H9 (cell line): ENCODE data around the gene SGSM2. TPM values are rescaled to one million over a fixed set of nuclear protein-coding genes. Genes with fewer than 3 reads are reported as not detected.

ENCODE experiments used
- DNase-seq: peaks from one replicate; pipeline ENCODE4 v3.0.0-alpha.2; 2017
- H2AFZ ChIP-seq: one replicate; pipeline ENCODE4 v1.6.1; 2013; ENCODE audit warnings: mild to moderate bottlenecking, low read length, control low read depth, moderate library complexity
- H2AK5ac ChIP-seq: 2 replicates; pipeline ENCODE4 v1.6.1; 2013; ENCODE audit warnings: low read length, control low read depth, mixed read lengths; ENCODE audit not compliant: insufficient read length
- H2BK120ac ChIP-seq: one replicate; pipeline ENCODE4 v1.6.1; 2013; ENCODE audit warnings: low read depth, mild to moderate bottlenecking, low read length, control low read depth, inconsistent platforms; ENCODE audit not compliant: poor library complexity, severe bottlenecking
- H2BK12ac ChIP-seq: 2 replicates; pipeline ENCODE4 v1.6.1; 2013; ENCODE audit warnings: low read length, control low read depth, mixed read lengths, low read depth; ENCODE audit not compliant: insufficient read length
- H2BK15ac ChIP-seq: 2 replicates; pipeline ENCODE4 v1.6.1; 2013; ENCODE audit warnings: low read depth, low read length, control low read depth
- H2BK20ac ChIP-seq: one replicate; pipeline ENCODE4 v1.6.1; 2013; ENCODE audit warnings: low read depth, mild to moderate bottlenecking, low read length, control low read depth, inconsistent platforms; ENCODE audit not compliant: poor library complexity, severe bottlenecking
- H2BK5ac ChIP-seq: 2 replicates; pipeline ENCODE4 v1.6.1; 2013; ENCODE audit warnings: low read length, control low read depth, mixed read lengths; ENCODE audit not compliant: insufficient read length
- H3K14ac ChIP-seq: 2 replicates; pipeline ENCODE4 v1.6.1; 2013; ENCODE audit warnings: low read length, control low read depth; ENCODE audit not compliant: insufficient read depth
- H3K18ac ChIP-seq: 2 replicates; pipeline ENCODE4 v1.6.1; 2013; ENCODE audit warnings: low read depth, mild to moderate bottlenecking, mixed read lengths, low read length, control low read depth; ENCODE audit not compliant: insufficient read length
- H3K23ac ChIP-seq: 2 replicates; pipeline ENCODE4 v1.6.1; 2013; ENCODE audit warnings: low read length, control low read depth, mixed read lengths, low read depth; ENCODE audit not compliant: insufficient read length
- H3K23me2 ChIP-seq: 2 replicates; pipeline ENCODE4 v1.6.1; 2013; ENCODE audit warnings: low read depth, mild to moderate bottlenecking, mixed read lengths, low read length, control low read depth; ENCODE audit not compliant: insufficient read length, poor library complexity, severe bottlenecking
- H3K27ac ChIP-seq: 2 replicates; pipeline ENCODE4 v1.5.1; 2013; ENCODE audit warnings: low read length, control low read depth, mixed read lengths, low read depth; ENCODE audit not compliant: insufficient read length
- H3K27me3 ChIP-seq: 2 replicates; pipeline ENCODE4 v1.6.1; 2013; ENCODE audit warnings: low read length, control low read depth, inconsistent platforms; ENCODE audit not compliant: insufficient read depth
- H3K4ac ChIP-seq: 2 replicates; pipeline ENCODE4 v1.6.1; 2013; ENCODE audit warnings: low read depth, mild to moderate bottlenecking, control low read depth, inconsistent platforms, low read length, moderate library complexity
- H3K4me1 ChIP-seq: 2 replicates; pipeline ENCODE4 v1.6.1; 2013; ENCODE audit warnings: low read length, control low read depth, inconsistent platforms; ENCODE audit not compliant: insufficient read depth
- H3K4me2 ChIP-seq: 2 replicates; pipeline ENCODE4 v1.6.1; 2013; ENCODE audit warnings: low read length, control low read depth, mixed read lengths; ENCODE audit not compliant: insufficient read length, insufficient read depth
- H3K56ac ChIP-seq: 2 replicates; pipeline ENCODE4 v1.6.1; 2013; ENCODE audit warnings: low read depth, mild to moderate bottlenecking, mixed read lengths, low read length, control low read depth; ENCODE audit not compliant: insufficient read length
- H3K79me1 ChIP-seq: 2 replicates; pipeline ENCODE4 v1.6.1; 2013; ENCODE audit warnings: low read depth, mild to moderate bottlenecking, moderate library complexity, low read length, control low read depth, inconsistent platforms; ENCODE audit not compliant: insufficient read depth, poor library complexity, severe bottlenecking
- H3K79me2 ChIP-seq: 2 replicates; pipeline ENCODE4 v1.6.1; 2013; ENCODE audit warnings: low read length, control low read depth, inconsistent platforms; ENCODE audit not compliant: insufficient read depth
- H3K9ac ChIP-seq: 2 replicates; pipeline ENCODE4 v1.6.1; 2013; ENCODE audit warnings: low read length, control low read depth, mixed read lengths; ENCODE audit not compliant: insufficient read length; ENCODE audit errors: extremely low read depth
- H3K9me3 ChIP-seq: one replicate; pipeline ENCODE4 v1.6.1; 2013; ENCODE audit warnings: low read depth, low read length, inconsistent platforms; ENCODE audit not compliant: control insufficient read depth
- H3T11ph ChIP-seq: one replicate; pipeline ENCODE4 v1.6.1; 2013; ENCODE audit warnings: mild to moderate bottlenecking, low read length, control low read depth, inconsistent platforms
- H4K20me1 ChIP-seq: one replicate; pipeline ENCODE4 v1.6.1; 2013; ENCODE audit not compliant: control insufficient read depth, insufficient read length, insufficient read depth
- H4K5ac ChIP-seq: 2 replicates; pipeline ENCODE4 v1.6.1; 2013; ENCODE audit warnings: low read depth, mild to moderate bottlenecking, mixed read lengths, low read length, control low read depth; ENCODE audit not compliant: insufficient read length
- H4K8ac ChIP-seq: replicated peaks from 2 replicates; pipeline ENCODE4 v1.6.1; 2013; ENCODE audit warnings: low read length, control low read depth, mixed read lengths, low read depth; ENCODE audit not compliant: insufficient read length
- H4K91ac ChIP-seq: 2 replicates; pipeline ENCODE4 v1.6.1; 2013; ENCODE audit warnings: low read depth, mild to moderate bottlenecking, moderate library complexity, mixed read lengths, low read length, control low read depth; ENCODE audit not compliant: insufficient read length
- H3K27ac Mint-ChIP-seq, 3 experiments: 2 replicates in 2 of 3; 3 replicates in 1 of 3; pipeline ENCODE4 v1.8.0; 2020 to 2021; ENCODE audit warnings: mixed read lengths in 3 of 3, mild to moderate bottlenecking in 1 of 3, moderate library complexity in 1 of 3
- H3K27me3 Mint-ChIP-seq: 2 replicates; pipeline ENCODE4 v1.8.0; 2021; ENCODE audit warnings: low read depth, mild to moderate bottlenecking, moderate library complexity, mixed read lengths
- H3K36me3 Mint-ChIP-seq, 3 experiments: 2 replicates in 2 of 3; 3 replicates in 1 of 3; pipeline ENCODE4 v1.8.0; 2020 to 2021; ENCODE audit warnings: low read depth in 3 of 3, mixed read lengths in 3 of 3; ENCODE audit not compliant: insufficient read depth in 1 of 3
- H3K4me1 Mint-ChIP-seq, 2 experiments: 2 replicates each; pipeline ENCODE4 v1.8.0; 2020; ENCODE audit warnings: mixed read lengths in 2 of 2
- H3K4me3 Mint-ChIP-seq, 2 experiments: 2 replicates in 1 of 2; 3 replicates in 1 of 2; pipeline ENCODE4 v1.8.0; 2020 to 2021; ENCODE audit warnings: mild to moderate bottlenecking in 2 of 2, mixed read lengths in 2 of 2, moderate library complexity in 1 of 2
- H3K9me3 Mint-ChIP-seq, 2 experiments: 2 replicates in 1 of 2; 3 replicates in 1 of 2; pipeline ENCODE4 v1.8.0; 2020; ENCODE audit warnings: mild to moderate bottlenecking in 2 of 2, mixed read lengths in 2 of 2, moderate library complexity in 1 of 2
- CTCF ChIP-seq: fragments of 200-600 bp; sonication (generic); conservative IDR thresholded peaks from 3 replicates; pipeline ENCODE4 v1.8.0; 2021; ENCODE audit warnings: antibody characterized with exemption, mild to moderate bottlenecking
- WGBS: extraction: QIAGEN DNeasy Blood & Tissue Kit; methylation state at CpG from one replicate; pipeline ENCODE4 v1.1.7; 2013; ENCODE audit warnings: missing lambda C conversion rate, low lambda C conversion rate, mixed read lengths; ENCODE audit not compliant: insufficient read length; ENCODE audit errors: extremely low coverage; 5-methylcytosine and 5-hydroxymethylcytosine counted together
- total RNA-seq: library from RNA; stranded (reverse); gene quantifications from 2 replicates; pipeline ENCODE4 v1.2.1, GENCODE V29; 2021

SGSM2 gene
- total RNA-seq, 1 experiment from 2014 or later, result 45.6 TPM

- H3K18ac ChIP-seq, result no peak overlapping the region
- no peak overlapping the region for H2BK5ac ChIP-seq
- H2AFZ ChIP-seq, result no peak overlapping the region
- H3K9me3 Mint-ChIP-seq, result no peaks in the 10 kb centered on the region
- H3K36me3 Mint-ChIP-seq, result peaks cover 3 to 37% (median 30%) of the 10 kb centered on the region in 3 experiments; a peak in 6 of 7 replicates
- H3K4me2 ChIP-seq, result no peak overlapping the region
- no peak overlapping the region for H3K56ac ChIP-seq
- no peaks in the 10 kb centered on the region for H3K79me1 ChIP-seq
- no peaks in the 10 kb centered on the region for H4K20me1 ChIP-seq
- peaks cover 7 to 12% of the 10 kb centered on the region in 2 experiments for H3K4me1 Mint-ChIP-seq
- H3K9ac ChIP-seq, result no peak overlapping the region
- no CpG with 5 or more reads among the region's 11 CpGs for WGBS
- no peak overlapping the region for H2BK15ac ChIP-seq
- no peaks in the 10 kb centered on the region for H3K9me3 ChIP-seq
- H4K5ac ChIP-seq, result no peak overlapping the region
- no peaks in the 10 kb centered on the region for H3K79me2 ChIP-seq
- no peaks in the 10 kb centered on the region for H3K23me2 ChIP-seq
- no peak overlapping the region for H3K4me3 Mint-ChIP-seq
- no peak overlapping the region for H2BK12ac ChIP-seq
- no peak for DNase-seq
- no peak overlapping the region for H3T11ph ChIP-seq
- no peaks in the 10 kb centered on the region for H3K4me1 ChIP-seq
- H2BK120ac ChIP-seq, result no peak overlapping the region
- H4K8ac ChIP-seq, result no peak overlapping the region
- no peak overlapping the region; a peak in 1 of 7 replicates for H3K27ac Mint-ChIP-seq
- no peak overlapping the region for H2AK5ac ChIP-seq
- H3K27ac ChIP-seq, result no peak overlapping the region
- H2BK20ac ChIP-seq, result no peak overlapping the region
- no peaks in the 10 kb centered on the region for H3K27me3 Mint-ChIP-seq
- no peak overlapping the region for H4K91ac ChIP-seq
- no peak overlapping the region for H3K4ac ChIP-seq
- H3K14ac ChIP-seq, result no peak overlapping the region
- H3K23ac ChIP-seq, result no peak overlapping the region
- H3K27me3 ChIP-seq, result no peaks in the 10 kb centered on the region
- TF ChIP-seq CTCF, result no peak
These were observed 37.4 kb downstream of the SGSM2 start for GRCh38 chr17:2374549-2375285.
